IMR-90 (cell line): ENCODE results near the gene GPR176. TPM values are rescaled to one million over a fixed set of nuclear protein-coding genes. Genes with fewer than 3 reads are reported as not detected.
A peak's percentile ranks its signal among the peaks of the same experiment; 100 is the strongest.

Source experiments
- ATAC-seq: fragments of 200-7000 bp; cut with Tn5 transposase; 2 replicates; pipeline ENCODE4 v1.9.1; 2020; ENCODE audit warnings: low read depth, mild to moderate bottlenecking, moderate library complexity
- BruUV-seq: library from RNA; stranded (reverse); fragments of 400-500 nt; replicated peaks from 2 replicates; lab custom pipeline; 2021; lab: Mats Ljungman, UMichigan
- CTCF ChIA-PET: fragments of 300-600 bp; formaldehyde crosslinking; extraction: SDS; loops from one replicate; lab custom pipeline; 2021; ENCODE audit warnings: antibody characterized with exemption; lab: Yijun Ruan, JAX
- POLR2A ChIA-PET: fragments of 300-600 bp; sonication (Branson Sonifier 250); formaldehyde crosslinking; loops from one replicate; lab custom pipeline; 2022; ENCODE audit warnings: antibody characterized with exemption; ENCODE audit not compliant: unreplicated experiment; lab: Charles Lee
- DNase-seq: peaks from one replicate; pipeline ENCODE4 v3.0.0; 2013
- H2AFZ ChIP-seq: replicated peaks from 2 replicates; pipeline ENCODE3; 2013; ENCODE audit warnings: low read length, mild to moderate bottlenecking; ENCODE audit not compliant: poor library complexity
- H2AK5ac ChIP-seq: 2 replicates; pipeline ENCODE4 v1.6.1; 2013; ENCODE audit warnings: low read depth, low read length, inconsistent platforms
- H2AK9ac ChIP-seq: replicated peaks from 2 replicates; pipeline ENCODE3; 2013; ENCODE audit warnings: mild to moderate bottlenecking, low read depth, low read length, moderate library complexity; ENCODE audit not compliant: poor library complexity
- H2BK120ac ChIP-seq: 2 replicates; pipeline ENCODE4 v1.6.1; 2013; ENCODE audit warnings: low read depth, low read length, inconsistent platforms
- H2BK15ac ChIP-seq: 3 replicates; pipeline ENCODE4 v1.6.1; 2013; ENCODE audit warnings: low read depth, low read length, inconsistent platforms
- H2BK20ac ChIP-seq: 2 replicates; pipeline ENCODE4 v1.6.1; 2013; ENCODE audit warnings: low read depth, mild to moderate bottlenecking, inconsistent platforms, low read length, moderate library complexity
- H2BK5ac ChIP-seq: 2 replicates; pipeline ENCODE4 v1.6.1; 2013; ENCODE audit warnings: mild to moderate bottlenecking, low read depth, low read length, inconsistent platforms; ENCODE audit not compliant: poor library complexity, severe bottlenecking
- H3K14ac ChIP-seq: replicated peaks from 2 replicates; pipeline ENCODE4 v1.6.1; 2013; ENCODE audit warnings: low read depth, low read length, inconsistent platforms
- H3K18ac ChIP-seq: 2 replicates; pipeline ENCODE4 v1.6.1; 2013; ENCODE audit warnings: low read depth, low read length, control low read depth
- H3K23ac ChIP-seq: 2 replicates; pipeline ENCODE4 v1.6.1; 2013; ENCODE audit warnings: low read depth, low read length, inconsistent platforms
- H3K27ac ChIP-seq: 2 replicates; pipeline ENCODE4 v1.5.1; 2013; ENCODE audit warnings: mild to moderate bottlenecking, control low read depth, low read length; ENCODE audit not compliant: insufficient read depth
- H3K27me3 ChIP-seq: 2 replicates; pipeline ENCODE4 v1.6.1; 2013; ENCODE audit warnings: low read length; ENCODE audit not compliant: control insufficient read depth, insufficient read depth
- H3K36me3 ChIP-seq: 2 replicates; pipeline ENCODE4 v1.6.1; 2013; ENCODE audit warnings: low read length, mixed read lengths; ENCODE audit not compliant: control insufficient read depth, insufficient read depth
- H3K4ac ChIP-seq: 2 replicates; pipeline ENCODE4 v1.6.1; 2013; ENCODE audit warnings: low read depth, low read length, inconsistent platforms
- H3K4me1 ChIP-seq: 2 replicates; pipeline ENCODE4 v1.6.1; 2013; ENCODE audit warnings: low read length, mixed read lengths; ENCODE audit not compliant: control insufficient read depth, insufficient read depth
- H3K4me2 ChIP-seq: 2 replicates; pipeline ENCODE4 v1.6.1; 2013; ENCODE audit warnings: low read depth, mild to moderate bottlenecking, control low read depth, low read length, moderate library complexity
- H3K4me3 ChIP-seq: 2 replicates; pipeline ENCODE4 v1.5.1; 2013; ENCODE audit warnings: low read depth, mild to moderate bottlenecking, control low read depth, low read length, moderate library complexity; ENCODE audit not compliant: insufficient read depth
- H3K56ac ChIP-seq: 2 replicates; pipeline ENCODE4 v1.6.1; 2013; ENCODE audit warnings: low read length, inconsistent platforms; ENCODE audit not compliant: insufficient read depth; ENCODE audit errors: extremely low read depth
- H3K79me1 ChIP-seq, 2 experiments: 2 replicates each; pipeline ENCODE4 v1.6.1; 2013; ENCODE audit warnings: low read length in 2 of 2, inconsistent platforms in 1 of 2, low read depth in 1 of 2
- H3K9ac ChIP-seq: 2 replicates; pipeline ENCODE4 v1.6.1; 2013; ENCODE audit warnings: low read depth, low read length, control low read depth
- H3K9me1 ChIP-seq: 2 replicates; pipeline ENCODE4 v1.6.1; 2013; ENCODE audit warnings: low read length, inconsistent platforms; ENCODE audit not compliant: insufficient read depth
- H3K9me3 ChIP-seq: 2 replicates; pipeline ENCODE4 v1.6.1; 2013; ENCODE audit warnings: low read length; ENCODE audit not compliant: control insufficient read depth, insufficient read depth
- H4K20me1 ChIP-seq: 2 replicates; pipeline ENCODE4 v1.6.1; 2013; ENCODE audit warnings: low read length, inconsistent platforms; ENCODE audit not compliant: insufficient read depth
- H4K5ac ChIP-seq: 2 replicates; pipeline ENCODE4 v1.6.1; 2013; ENCODE audit warnings: mild to moderate bottlenecking, low read depth, low read length, control low read depth
- H4K8ac ChIP-seq, 2 experiments: 2 replicates each; pipeline ENCODE4 v1.6.1; 2013; ENCODE audit warnings: low read depth in 2 of 2, low read length in 2 of 2, control low read depth in 1 of 2, inconsistent platforms in 1 of 2
- H4K91ac ChIP-seq: 2 replicates; pipeline ENCODE4 v1.6.1; 2013; ENCODE audit warnings: low read depth, low read length, inconsistent platforms; ENCODE audit not compliant: insufficient read depth
- CEBPB ChIP-seq: IDR thresholded peaks from 2 replicates; pipeline ENCODE4 v1.6.1; 2012; ENCODE audit warnings: low read depth, low read length, improper control_type of control experiment
- FOS ChIP-seq: fragments of 150-350 bp; IDR thresholded peaks from 2 replicates; pipeline ENCODE4 v1.6.1; 2016; ENCODE audit warnings: low read depth, low read length
- whole genome bisulfite sequencing, 2 experiments: methylation state at CpG; one replicate each; pipeline versions ENCODE4 v1.1.5 to v1.1.7; 2013; ENCODE audit warnings: missing lambda C conversion rate in 2 of 2; ENCODE audit not compliant: insufficient read length in 1 of 2; ENCODE audit errors: extremely low coverage in 2 of 2; 5-methylcytosine and 5-hydroxymethylcytosine counted together
- dilution Hi-C: fragments of 300-500 bp; cut with HindIII; formaldehyde crosslinking; loops from one replicate; pipeline ENCODE4 v1.14.3; 2018; ENCODE audit warnings: low sequenced_read_pairs; ENCODE audit not compliant: unreplicated experiment
- in situ Hi-C: fragments of 300-500 bp; cut with MboI; formaldehyde crosslinking; loops from 3 replicates; pipeline ENCODE4 v1.14.3; 2019; ENCODE audit warnings: low sequenced_read_pairs, inconsistent platforms, mixed read lengths
- intact Hi-C: fragments of 100-400 bp; cut with micrococcal nuclease; formaldehyde crosslinking; loops from 2 replicates; pipeline ENCODE4 v1.10.0; 2022
- polyA plus RNA-seq, 3 experiments: library from polyadenylated mRNA; depleted of rRNA; stranded (reverse); fragments of >200 nt; gene quantifications; 2 replicates each; pipeline ENCODE4 v1.2.3, GENCODE V29; 2012; ENCODE audit warnings: low replicate concordance in 1 of 3
- total RNA-seq: library from RNA; depleted of rRNA; stranded (reverse); fragments of >200 nt; gene quantifications from 2 replicates; pipeline ENCODE4 v1.2.3, GENCODE V29; 2012

GPR176 gene
- total and polyA plus RNA-seq, 2 of the 4 experiments (the other 2 are of a cell fraction): 114 to 246 TPM

DNA sequence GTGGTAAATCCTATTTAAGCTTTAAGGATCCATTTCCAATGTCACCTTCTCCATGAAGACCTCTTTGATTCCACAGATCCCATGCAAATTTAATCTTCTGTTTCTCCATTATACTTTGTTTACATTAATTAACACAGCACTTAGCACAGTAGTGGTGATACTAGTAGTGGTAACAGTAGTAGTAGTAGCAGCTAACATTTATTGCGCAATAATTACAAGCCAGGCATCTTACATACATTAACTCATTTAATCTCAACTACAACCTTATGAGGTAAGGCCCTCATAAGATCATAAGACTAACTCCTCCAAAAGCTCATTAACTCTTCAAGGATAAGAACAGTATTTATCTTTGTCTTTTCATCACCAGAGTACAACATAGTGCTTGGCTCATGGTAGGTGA is 82.6 kb downstream of the GPR176 start:
- ChIA-PET CTCF (no interaction called here), POLR2A (no interaction called here)
- Histone ChIP-seq H3K79me1 (peaks cover 23 to 54% of the 10 kb centered on the region in 2 experiments), H4K20me1 (peaks cover 58% of the 10 kb centered on the region; the same call in 1 of the 2 replicates), H2BK120ac (no peak overlapping the region), H3K27me3 (no peaks in the 10 kb centered on the region), H3K14ac (no peak overlapping the region), H3K9ac (no peak overlapping the region), H4K5ac (peak overlapping the region; percentile 42; the same call in 1 of the 2 replicates), H3K23ac (no peak overlapping the region), H2BK15ac (no peak overlapping the region), H2AFZ (no peak overlapping the region), H4K8ac (no peak overlapping the region), H3K4me3 (no peak overlapping the region), H4K91ac (no peak overlapping the region), H3K56ac (no peak overlapping the region), H3K18ac (no peak overlapping the region), H3K9me3 (no peaks in the 10 kb centered on the region), H2AK9ac (no peak overlapping the region), H3K4me2 (no peak overlapping the region), H3K4me1 (peaks cover 4% of the 10 kb centered on the region), H3K9me1 (peaks cover 11% of the 10 kb centered on the region), H2BK5ac (no peak overlapping the region), H3K36me3 (no peaks in the 10 kb centered on the region), H2AK5ac (no peak overlapping the region), H3K27ac (no peak overlapping the region), H3K4ac (no peak overlapping the region), H2BK20ac (no peak overlapping the region)
- TF ChIP-seq FOS: no peak
- peak; percentile 99 for TF ChIP-seq CEBPB
- DNase-seq: no peak
- dilution Hi-C loops (no loop called here), intact Hi-C loops (no loop called here), in situ Hi-C loops (no loop called here)
- no peak for ATAC-seq
- no TSS peak for BruUV-seq
- WGBS, 2 experiments: no CpG with 5 or more reads among the region's 1 CpG
